GM21381 (cell line): ENCODE data around the gene VAT1.

ENCODE experiments used
- ATAC-seq: cut with Tn5 transposase; IDR thresholded peaks from one replicate; pipeline ENCODE4 v1.9.1; 2021; ENCODE audit warnings: mild to moderate bottlenecking, moderate library complexity; ENCODE audit not compliant: unreplicated experiment

VAT1 gene

DNA sequence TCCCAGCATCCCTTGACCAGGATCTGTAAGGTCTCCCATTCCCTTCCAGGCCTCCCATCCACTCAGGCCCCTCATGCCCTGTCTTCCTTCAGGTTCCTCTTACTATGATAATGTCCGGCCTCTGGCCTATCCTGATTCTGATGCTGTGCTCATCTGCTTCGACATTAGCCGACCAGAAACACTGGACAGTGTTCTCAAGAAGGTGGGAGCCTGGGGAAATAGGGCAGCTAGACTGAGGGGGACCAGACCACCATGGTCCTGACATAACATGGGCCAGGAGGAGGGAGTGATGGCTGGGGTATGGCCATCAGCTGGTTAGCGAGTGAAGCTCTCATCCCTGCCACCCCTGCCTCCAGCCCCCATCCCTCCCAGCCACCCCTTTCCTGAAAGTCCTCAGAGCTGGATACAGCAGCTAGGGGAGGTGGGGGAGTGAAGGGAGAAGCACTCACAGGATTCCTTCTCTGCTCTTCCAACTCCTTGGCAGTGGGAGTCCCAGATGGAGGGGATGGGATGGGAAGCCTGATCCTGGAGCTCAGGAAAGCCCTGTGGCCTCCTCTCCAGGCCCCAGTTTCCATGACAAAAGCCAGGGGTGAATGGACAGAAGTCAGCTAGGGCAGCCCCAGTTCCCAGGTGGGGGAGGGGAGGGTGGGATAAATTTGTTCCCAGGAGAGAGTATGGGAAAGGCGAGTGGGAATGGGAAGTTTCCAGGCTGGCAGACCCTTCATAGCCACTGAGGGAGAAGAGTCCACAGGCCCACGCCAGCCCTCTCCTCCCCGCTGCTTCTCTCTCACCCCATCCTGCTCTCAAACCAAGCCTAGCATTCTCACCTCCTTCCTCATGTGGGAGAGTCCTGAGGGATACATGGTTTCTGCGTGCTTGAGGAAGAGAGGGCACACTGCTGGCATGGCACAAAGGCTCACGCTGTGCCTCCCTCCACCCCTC, 5.2 kb upstream of the VAT1 start:
- ATAC-seq = no peak

DNA sequence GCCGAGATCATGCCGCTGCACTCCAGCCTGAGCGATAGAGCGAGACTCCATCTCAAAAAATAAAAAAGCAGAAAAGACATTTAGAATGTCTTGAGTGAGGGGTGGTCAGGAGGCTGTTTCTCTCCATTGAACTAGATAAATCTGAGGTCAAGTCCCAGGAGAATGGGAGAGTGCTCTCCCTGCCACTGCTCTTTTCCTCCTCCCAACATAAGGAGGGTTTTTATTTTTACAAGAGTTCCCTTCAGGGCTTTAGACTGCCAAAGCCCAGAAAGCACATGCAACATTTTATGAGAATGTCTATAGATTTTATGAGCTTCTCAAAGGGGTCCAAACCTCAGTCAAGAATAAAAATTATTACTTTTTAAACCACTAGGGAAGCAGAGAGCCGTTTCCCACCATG, 4.4 kb upstream of the VAT1 start:
- no peak for ATAC-seq

GRCh38 chr17:43025766-43026537, 3.8 kb upstream of the VAT1 start:
- ATAC-seq = no peak

DNA sequence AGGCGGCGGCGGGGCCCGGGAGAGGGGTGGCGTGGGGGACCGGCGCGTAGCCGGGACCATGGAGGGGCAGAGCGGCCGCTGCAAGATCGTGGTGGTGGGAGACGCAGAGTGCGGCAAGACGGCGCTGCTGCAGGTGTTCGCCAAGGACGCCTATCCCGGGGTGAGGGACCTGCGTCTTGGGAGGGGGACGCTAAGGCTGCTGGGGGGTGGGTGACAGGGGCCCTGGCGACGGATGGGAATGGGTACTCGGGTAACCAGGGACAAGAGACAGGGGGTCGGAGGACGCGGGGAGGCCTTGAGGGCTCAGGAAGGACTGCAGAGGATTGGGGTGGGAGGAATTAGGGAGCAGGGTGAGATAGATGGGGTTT, 3.1 kb upstream of the VAT1 start:
- no peak for ATAC-seq

GRCh38 chr17:43024407-43025289, 2.5 kb upstream of the VAT1 start, which contains the start of gene RND2:
RND2 (plus strand) TSS chr17:43025231; CDS start chr17:43025348, 117 bp downstream.
- ATAC-seq = no peak

DNA sequence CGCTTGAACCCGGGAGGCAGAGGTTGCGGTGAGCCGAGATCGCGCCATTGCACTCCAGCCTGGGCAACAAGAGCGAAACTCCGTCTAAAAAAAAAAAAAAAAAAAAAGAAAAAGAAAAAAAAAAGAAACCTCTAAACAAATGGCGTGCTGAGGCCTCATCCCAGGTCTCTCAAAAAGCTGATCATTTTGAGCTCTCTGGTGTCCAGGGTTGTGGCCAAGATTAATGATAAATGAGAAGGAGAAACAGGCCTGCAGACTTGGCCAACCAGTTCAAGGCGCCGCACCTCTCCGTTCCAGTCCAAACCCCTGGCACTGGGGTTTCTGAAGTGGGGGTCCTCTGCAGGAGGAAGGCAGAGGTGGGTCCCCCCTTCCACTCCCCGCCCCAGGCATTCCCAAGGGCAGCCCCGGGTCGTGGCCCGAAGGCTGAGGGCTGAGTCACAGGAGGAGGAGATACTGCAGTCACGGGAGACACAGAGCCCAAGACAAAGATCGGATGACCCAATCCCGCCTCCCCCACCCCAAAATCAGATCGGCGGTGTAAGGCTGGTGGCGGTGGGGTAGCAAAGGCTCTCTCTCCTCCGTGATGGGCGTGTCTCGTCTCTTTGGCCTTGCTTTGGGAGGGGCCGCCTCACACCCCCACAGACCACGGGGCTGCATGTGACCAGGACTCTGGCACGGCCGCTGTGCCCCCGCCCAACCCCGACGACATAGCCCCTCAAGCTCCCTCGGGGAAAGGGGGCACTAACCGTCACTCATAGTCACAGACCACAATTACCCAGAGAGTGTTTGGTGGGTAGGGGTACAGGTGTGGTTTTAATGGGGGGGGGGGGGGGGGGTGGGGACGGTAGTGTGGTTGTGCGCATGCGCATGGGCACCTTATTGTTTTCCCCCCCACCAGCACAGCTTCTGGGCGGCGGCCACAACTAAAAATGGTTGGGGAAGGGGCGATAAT, 1.1 kb downstream of the VAT1 start:
- ATAC-seq = no peak

- ATAC-seq = no peak
These were observed 2.1 kb downstream of the VAT1 start for GRCh38 chr17:43020030-43020621.

DNA sequence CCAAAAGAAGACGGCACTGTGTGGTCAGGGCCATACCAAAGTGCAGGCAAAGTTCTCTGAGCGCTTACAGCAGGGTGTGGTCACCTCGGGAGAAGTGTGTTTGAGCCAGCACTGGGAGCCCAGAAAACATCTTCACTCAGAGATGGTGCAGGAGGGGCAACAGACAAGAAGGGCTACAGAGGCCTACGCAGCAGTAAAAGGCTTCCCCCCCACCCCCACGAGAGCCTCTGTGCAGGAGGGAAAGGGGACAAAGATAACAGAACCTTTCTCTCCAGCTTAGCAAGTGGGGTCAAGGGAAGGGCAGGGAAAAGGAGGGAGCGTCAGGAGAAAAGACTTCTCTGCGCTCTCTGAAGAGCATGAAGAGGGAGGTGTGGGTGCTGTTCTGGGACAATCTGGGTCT, 2.8 kb downstream of the VAT1 start:
- no peak for ATAC-seq

- ATAC-seq = no peak
These were observed 3.3 kb downstream of the VAT1 start for GRCh38 chr17:43018932-43019331.

- ATAC-seq = no peak
These were observed 4.0 kb downstream of the VAT1 start for GRCh38 chr17:43018008-43018853.

- ATAC-seq = no peak
These were observed 6.0 kb downstream of the VAT1 start for GRCh38 chr17:43016216-43016615.

- no peak for ATAC-seq
These were observed 6.6 kb downstream of the VAT1 start for GRCh38 chr17:43015579-43015978.

DNA sequence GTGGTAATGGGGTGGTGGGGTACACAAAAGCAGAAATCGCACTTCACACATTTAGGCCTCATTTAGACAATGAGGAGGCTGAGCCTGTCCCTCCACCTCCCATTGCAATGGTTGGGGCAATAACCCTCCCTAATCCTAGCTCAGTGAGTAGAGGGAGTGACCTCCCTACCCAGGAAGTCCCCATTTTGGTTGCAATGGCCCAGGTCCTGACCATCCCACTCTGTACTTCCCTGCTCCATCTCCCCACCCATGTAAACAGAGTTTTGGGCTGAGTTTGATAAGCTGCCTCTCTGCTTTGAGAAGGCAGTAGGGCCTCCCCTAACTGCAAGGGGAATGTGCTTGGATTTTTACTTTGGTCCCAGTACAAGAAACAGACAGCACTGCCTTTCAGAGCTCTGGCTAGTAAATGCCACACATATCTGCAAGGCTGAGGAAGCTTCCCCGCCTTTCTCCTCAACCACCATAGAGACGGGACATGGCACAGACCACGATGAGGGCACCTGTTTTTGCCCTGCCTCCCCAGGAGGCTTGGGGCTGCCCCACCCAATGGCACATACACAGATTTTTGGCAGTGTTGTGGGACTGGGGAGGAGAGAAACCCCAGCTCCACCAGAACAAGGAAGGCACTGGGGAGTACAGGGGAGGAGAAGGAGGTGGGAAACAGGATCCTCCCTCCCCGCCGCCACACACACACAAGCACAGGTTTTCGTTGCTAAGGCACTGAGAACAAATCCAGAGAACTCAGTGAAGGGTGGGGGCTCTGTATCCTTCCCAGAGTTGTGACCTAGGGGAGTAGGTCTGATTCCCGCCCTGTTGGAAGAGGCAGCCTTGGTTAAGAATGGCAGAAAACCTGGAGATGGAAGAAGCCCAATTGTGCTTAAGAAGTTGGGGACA, 7.3 kb downstream of the VAT1 start:
- no peak for ATAC-seq

DNA sequence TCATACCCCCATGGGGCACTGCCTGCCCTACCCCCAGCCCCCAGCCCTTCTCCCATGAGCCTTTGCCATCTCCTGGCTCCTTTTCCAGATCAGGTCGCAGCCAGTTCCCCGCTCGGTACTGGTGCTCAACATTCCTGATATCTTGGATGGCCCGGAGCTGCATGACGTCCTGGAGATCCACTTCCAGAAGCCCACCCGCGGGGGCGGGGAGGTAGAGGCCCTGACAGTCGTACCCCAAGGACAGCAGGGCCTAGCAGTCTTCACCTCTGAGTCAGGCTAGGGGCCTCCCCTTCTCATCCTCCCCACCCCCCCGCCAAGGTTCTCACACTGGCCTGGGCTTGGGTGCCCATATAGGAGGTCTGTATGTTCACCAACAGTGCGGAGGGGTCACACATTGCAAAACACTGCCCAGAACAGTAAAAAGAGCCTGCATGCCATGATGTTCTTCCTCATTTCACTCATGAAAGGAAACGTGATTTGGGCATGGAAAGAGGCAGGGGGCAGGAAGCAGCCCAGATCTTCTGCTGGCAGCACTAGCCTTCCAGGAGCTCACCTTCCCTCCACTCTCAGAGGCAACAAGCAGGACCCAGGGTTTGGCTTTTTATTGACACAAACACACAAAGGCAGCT, 8.1 kb downstream of the VAT1 start:
- no peak for ATAC-seq

GRCh38 chr17:43013296-43013695, 8.9 kb downstream of the VAT1 start:
- ATAC-seq = no peak

GRCh38 chr17:43011728-43012472, 10.3 kb downstream of the VAT1 start:
- ATAC-seq = no peak
